Measurements from ENCODE around the gene STK33. TPM values are rescaled to one million over a fixed set of nuclear protein-coding genes. Genes with fewer than 3 reads are reported as not detected.

Gene STK33
- total RNA-seq, 1 experiment from 2014 or later = 19.5 TPM

- Mint-ChIP-seq H3K27ac (no peak overlapping the region), H3K27me3 (ENCODE audit: low read depth) (no peaks in the 10 kb centered on the region; the same call in 1 of the 2 replicates), H3K4me1 (peaks cover 22 to 25% of the 10 kb centered on the region in 2 experiments), H3K9me3 (no peaks in the 10 kb centered on the region), H3K36me3 (ENCODE audit: insufficient read depth in 1 of 3, low read depth in 3 of 3) (no peaks in the 10 kb centered on the region; a peak in 1 of 7 replicates), H3K4me3 (peak overlapping the region; percentile 82 to 90)
- no peak overlapping the region for H2BK15ac ChIP-seq (ENCODE audit: low read depth, low read length)
- no peak overlapping the region for H3K56ac ChIP-seq (ENCODE audit: insufficient read length, low read depth, low read length)
- H3K23me2 ChIP-seq (ENCODE audit: insufficient read length, low read depth, low read length, poor library complexity, severe bottlenecking) = peaks cover 13% of the 10 kb centered on the region
- H2BK12ac ChIP-seq (ENCODE audit: insufficient read length, low read depth, low read length) = no peak overlapping the region
- no peak overlapping the region for H2BK20ac ChIP-seq (ENCODE audit: low read depth, low read length, poor library complexity, severe bottlenecking)
- no peak overlapping the region for H2BK5ac ChIP-seq (ENCODE audit: insufficient read length, low read length)
- H3K4me2 ChIP-seq (ENCODE audit: insufficient read depth, insufficient read length, low read length) = peak overlapping the region; percentile 87
- H3K79me1 ChIP-seq (ENCODE audit: insufficient read depth, low read depth, low read length, poor library complexity, severe bottlenecking) = no peaks in the 10 kb centered on the region
- H3K18ac ChIP-seq (ENCODE audit: insufficient read length, low read depth, low read length) = no peak overlapping the region
- TF ChIP-seq CTCF (conservative IDR thresholded peaks at IDR 0.05) = no peak
- H3K9ac ChIP-seq (ENCODE audit: extremely low read depth, insufficient read length, low read length) = peak overlapping the region; percentile 48
- no peaks in the 10 kb centered on the region for H3K27me3 ChIP-seq (ENCODE audit: insufficient read depth, low read length)
- no peaks in the 10 kb centered on the region for H3K79me2 ChIP-seq (ENCODE audit: insufficient read depth, low read length)
- peak overlapping the region; percentile 34 for H3K14ac ChIP-seq (ENCODE audit: insufficient read depth, low read length)
- no peak overlapping the region for H3T11ph ChIP-seq (ENCODE audit: low read length)
- H4K91ac ChIP-seq (ENCODE audit: insufficient read length, low read depth, low read length) = no peak overlapping the region
- H2AFZ ChIP-seq (ENCODE audit: low read length) = no peak overlapping the region
- no peak overlapping the region for H3K23ac ChIP-seq (ENCODE audit: insufficient read length, low read depth, low read length)
- H3K4me1 ChIP-seq (ENCODE audit: insufficient read depth, low read length) = no peaks in the 10 kb centered on the region; the same call in 1 of the 2 replicates
- H3K4ac ChIP-seq (ENCODE audit: low read depth, low read length) = no peak overlapping the region
- no peak overlapping the region for H3K27ac ChIP-seq (ENCODE audit: insufficient read length, low read depth, low read length)
- H2BK120ac ChIP-seq (ENCODE audit: low read depth, low read length, poor library complexity, severe bottlenecking) = no peak overlapping the region
- H4K8ac ChIP-seq (replicated peaks; ENCODE audit: insufficient read length, low read depth, low read length) = no peak overlapping the region
- no peaks in the 10 kb centered on the region for H3K9me3 ChIP-seq (ENCODE audit: control insufficient read depth, low read depth, low read length)
- no CpG with 5 or more reads among the region's 7 CpGs for WGBS (ENCODE audit: extremely low coverage, insufficient read length, low lambda C conversion rate)
- no peaks in the 10 kb centered on the region for H4K20me1 ChIP-seq (ENCODE audit: control insufficient read depth, insufficient read depth, insufficient read length)
- no peak for DNase-seq
- H2AK5ac ChIP-seq (ENCODE audit: insufficient read length, low read length) = no peak overlapping the region
- no peak overlapping the region for H4K5ac ChIP-seq (ENCODE audit: insufficient read length, low read depth, low read length)
Measured at GRCh38 chr11:8593455-8593854, 573 bp downstream of the STK33 start.

Data from H9 (cell line).